ENCODE data around the gene BCAN. TPM values are rescaled to one million over a fixed set of nuclear protein-coding genes. Genes with fewer than 3 reads are reported as not detected.
A peak's percentile ranks its signal among the peaks of the same experiment; 100 is the strongest.

BCAN gene
- total RNA-seq, 4 donors from 2014 or later: 0.45 to 1.0 (median 0.99) TPM; not detected in 1

DNA sequence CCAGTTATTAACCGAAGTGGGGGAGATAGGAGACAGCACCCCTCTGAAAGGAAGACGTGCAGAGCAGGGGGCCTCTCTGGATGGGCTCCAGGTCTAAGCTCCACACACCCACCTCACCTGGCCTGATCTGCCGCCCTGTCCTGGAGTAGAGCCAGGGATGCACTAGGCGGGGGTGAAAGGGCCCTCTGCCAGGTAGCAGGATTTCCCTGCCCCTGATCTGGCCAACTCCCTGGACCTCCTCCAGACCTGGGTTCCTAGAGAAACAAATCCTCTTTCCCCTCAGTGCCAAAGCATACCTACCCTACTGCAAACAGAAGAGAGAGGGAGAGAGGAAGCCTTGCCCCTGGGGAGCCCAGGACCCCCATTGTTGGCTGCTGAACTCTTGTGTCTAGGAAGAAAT, 61.4 kb downstream of the BCAN start:
- peaks cover 0 to 19% (median 0%) of the 10 kb centered on the region in 4 donors for H3K36me3 ChIP-seq
- peaks cover 29 to 52% (median 50%) of the 10 kb centered on the region in 4 donors for H3K4me1 ChIP-seq
- TF ChIP-seq POLR2A (IDR thresholded peaks at IDR 0.05; ENCODE audit: low read depth) (no peak), EP300 (IDR thresholded peaks at IDR 0.05) (no peak), POLR2AphosphoS5 (IDR thresholded peaks at IDR 0.05) (no peak), CTCF (IDR thresholded peaks at IDR 0.05) (no peak)
- WGBS: 61% methylated on average over 4 of the region's 4 CpGs
- H3K9me3 ChIP-seq: no peaks in the 10 kb centered on the region
- peaks cover 0 to 34% (median 0%) of the 10 kb centered on the region in 4 donors for H3K27me3 ChIP-seq
- no peak overlapping the region for H3K27ac ChIP-seq (replicated peaks in 1 of 4)
- H3K4me3 ChIP-seq: no peak overlapping the region
- DNase-seq (ENCODE audit: extremely low spot score): no peak
- intact Hi-C loops (cut with DNase I): no loop called here

DNA sequence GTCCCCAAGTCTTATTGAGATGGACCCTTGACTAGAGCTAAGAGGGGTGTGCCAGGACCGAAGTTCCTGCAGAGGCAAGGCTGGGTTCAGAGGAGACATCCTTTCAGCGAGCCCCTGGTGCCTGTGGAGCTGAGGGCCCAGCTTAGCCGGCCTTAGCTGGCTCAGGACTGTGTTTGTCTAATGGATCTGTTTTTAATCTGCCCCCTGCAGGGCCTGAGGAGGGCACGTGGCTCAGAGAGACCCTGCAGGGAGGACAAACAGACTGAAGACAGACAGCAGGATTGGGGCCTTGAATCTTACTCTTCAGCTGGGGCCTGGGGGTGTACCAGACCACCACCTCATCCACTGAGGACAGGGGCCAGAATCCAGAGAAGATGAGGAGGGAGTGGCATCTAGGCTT, 61.8 kb downstream of the BCAN start:
- H3K4me1 ChIP-seq: peaks cover 29 to 56% (median 51%) of the 10 kb centered on the region in 4 donors
- TF ChIP-seq EP300 (IDR thresholded peaks at IDR 0.05): no peak
- no peak for TF ChIP-seq POLR2A (IDR thresholded peaks at IDR 0.05; ENCODE audit: low read depth)
- no peak for TF ChIP-seq CTCF (IDR thresholded peaks at IDR 0.05)
- no peak for TF ChIP-seq POLR2AphosphoS5 (IDR thresholded peaks at IDR 0.05)
- intact Hi-C loops (cut with DNase I): no loop called here
- 31% methylated on average over 4 of the region's 4 CpGs for WGBS
- peaks cover 0 to 34% (median 0%) of the 10 kb centered on the region in 4 donors for H3K27me3 ChIP-seq
- no peak overlapping the region for H3K4me3 ChIP-seq
- DNase-seq (ENCODE audit: extremely low spot score): no peak
- H3K27ac ChIP-seq (replicated peaks in 1 of 4): no peak overlapping the region
- H3K9me3 ChIP-seq: no peaks in the 10 kb centered on the region
- H3K36me3 ChIP-seq: peaks cover 0 to 19% (median 0%) of the 10 kb centered on the region in 4 donors

DNA sequence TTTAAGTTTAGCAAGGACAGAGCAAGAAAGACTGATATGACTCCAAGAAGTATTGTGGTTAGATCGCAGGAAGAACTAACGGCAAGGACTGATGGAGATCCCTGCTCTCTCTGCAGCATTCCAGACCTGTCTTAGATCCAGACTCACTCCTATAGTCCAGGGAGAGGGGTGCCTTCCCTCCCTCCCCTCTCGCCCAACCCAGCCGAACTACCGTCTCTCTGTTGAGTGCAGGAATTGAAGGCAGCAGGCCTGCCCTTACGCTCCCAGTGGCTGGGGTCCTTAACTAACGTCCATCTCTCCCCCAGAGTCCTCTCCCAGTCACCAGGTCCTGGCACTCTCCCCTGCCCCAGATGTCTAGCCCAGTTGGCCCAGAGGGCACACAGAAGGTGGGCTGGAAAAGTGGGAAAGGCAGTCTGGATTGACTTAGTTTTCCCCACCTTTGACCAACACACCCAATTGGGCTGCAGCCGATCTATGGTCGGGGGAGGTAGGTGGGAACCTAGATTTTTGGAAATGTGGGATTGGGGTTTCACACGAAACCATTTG, 62.3 kb downstream of the BCAN start:
- no peak for DNase-seq (ENCODE audit: extremely low spot score)
- H3K4me1 ChIP-seq: peaks cover 29 to 60% (median 55%) of the 10 kb centered on the region in 4 donors
- H3K27me3 ChIP-seq: peaks cover 0 to 34% (median 0%) of the 10 kb centered on the region in 4 donors
- WGBS: 53% methylated on average over 9 of the region's 10 CpGs
- H3K4me3 ChIP-seq: peak overlapping the region in 3 of 4 donors; percentile 56 to 58 (median 56)
- H3K36me3 ChIP-seq: peaks cover 0 to 14% (median 0%) of the 10 kb centered on the region in 4 donors
- H3K9me3 ChIP-seq: no peaks in the 10 kb centered on the region
- H3K27ac ChIP-seq (replicated peaks in 1 of 4): peak overlapping the region in 2 of 4 donors; percentile 88
- intact Hi-C loops (cut with DNase I): no loop called here
- TF ChIP-seq POLR2A (IDR thresholded peaks at IDR 0.05; ENCODE audit: low read depth): no peak
- no peak for TF ChIP-seq POLR2AphosphoS5 (IDR thresholded peaks at IDR 0.05)
- TF ChIP-seq EP300 (IDR thresholded peaks at IDR 0.05): no peak
- TF ChIP-seq CTCF (IDR thresholded peaks at IDR 0.05): no peak

- H3K27me3 ChIP-seq: peaks cover 0 to 34% (median 0%) of the 10 kb centered on the region in 4 donors
- no peak for DNase-seq (ENCODE audit: extremely low spot score)
- WGBS: 3% methylated on average over 5 of the region's 29 CpGs
- peak overlapping the region; percentile 76 to 88 (median 88) for H3K27ac ChIP-seq (replicated peaks in 1 of 4)
- TF ChIP-seq POLR2A (IDR thresholded peaks at IDR 0.05; ENCODE audit: low read depth) (no peak), POLR2AphosphoS5 (IDR thresholded peaks at IDR 0.05) (peak; percentile 44 to 50), EP300 (IDR thresholded peaks at IDR 0.05) (no peak)
- no peaks in the 10 kb centered on the region for H3K9me3 ChIP-seq
- H3K36me3 ChIP-seq: peaks cover 0 to 8% (median 0%) of the 10 kb centered on the region in 4 donors
- intact Hi-C loops (cut with DNase I): no loop called here
- H3K4me3 ChIP-seq: peak overlapping the region; percentile 56 to 60 (median 57)
- peaks cover 35 to 67% (median 62%) of the 10 kb centered on the region in 4 donors for H3K4me1 ChIP-seq
These were observed 63.0 kb downstream of the BCAN start for GRCh38 chr1:156704930-156705320.

GRCh38 chr1:156705321-156705917, 63.5 kb downstream of the BCAN start, which contains the start of gene CRABP2:
Gene CRABP2 (minus strand): TSS chr1:156705583. CDS start chr1:156705446, 137 bp downstream.
- peak within 1 kb of the TSS; percentile 76 to 88 (median 88) for H3K27ac ChIP-seq (replicated peaks in 1 of 4)
- peak within 1 kb of the TSS; percentile 56 to 60 (median 57) for H3K4me3 ChIP-seq
- no peak for TF ChIP-seq CTCF (IDR thresholded peaks at IDR 0.05)
- no peak for TF ChIP-seq POLR2A (IDR thresholded peaks at IDR 0.05; ENCODE audit: low read depth)
- no peak for TF ChIP-seq EP300 (IDR thresholded peaks at IDR 0.05)
- no peak for TF ChIP-seq POLR2AphosphoS5 (IDR thresholded peaks at IDR 0.05)
- peaks cover 39 to 72% (median 67%) of the 10 kb centered on the region in 4 donors for H3K4me1 ChIP-seq
- no peaks in the 10 kb centered on the region for H3K9me3 ChIP-seq
- DNase-seq (ENCODE audit: extremely low spot score): no peak
- 10% methylated on average over 6 of the region's 42 CpGs for WGBS
- intact Hi-C loops (cut with DNase I): no loop called here
- peaks cover 0 to 34% (median 0%) of the 10 kb centered on the region in 4 donors for H3K27me3 ChIP-seq
- peaks cover 0 to 3% (median 0%) of the 10 kb centered on the region in 4 donors for H3K36me3 ChIP-seq
